Thyroid gland (tissue), 4 donors: ENCODE results near the gene ANKRD2. TPM values are rescaled to one million over a fixed set of nuclear protein-coding genes. Genes with fewer than 3 reads are reported as not detected.

Experiments
- DNase-seq, 2 donors: peaks; one replicate each; pipeline ENCODE4 v3.0.0-alpha.2; 2019
- H3K27ac ChIP-seq, 3 donors: fragments of 200-600 bp; sonication (generic); 1 replicate in 2 of 3; 2 replicates in 1 of 3; pipeline ENCODE4 v1.5.1; 2016 to 2019; ENCODE audit warnings: mild to moderate bottlenecking in 1 of 3, moderate library complexity in 1 of 3
- H3K27me3 ChIP-seq: fragments of 200-600 bp; sonication (generic); one replicate; pipeline ENCODE4 v1.5.1; 2019
- H3K36me3 ChIP-seq, 2 donors: fragments of 200-600 bp; sonication (generic); one replicate each; pipeline ENCODE4 v1.5.1; 2016 to 2019
- H3K4me1 ChIP-seq, 2 donors: fragments of 200-600 bp; sonication (generic); one replicate each; pipeline ENCODE4 v1.5.1; 2017 to 2019
- H3K4me3 ChIP-seq, 3 donors: fragments of 200-600 bp; sonication (generic); replicated peaks in 1 of 3; 1 replicate in 2 of 3; 2 replicates in 1 of 3; pipeline ENCODE4 v1.5.1; 2016; ENCODE audit warnings: mild to moderate bottlenecking in 1 of 3
- H3K9me3 ChIP-seq: fragments of 200-600 bp; sonication (generic); one replicate; pipeline ENCODE4 v1.5.1; 2017
- CTCF ChIP-seq, 6 experiments: fragments of 200-600 bp in 3 of 6; fragments of 450-650 bp in 3 of 6; sonication (generic) in 3 of 6; IDR thresholded peaks; one replicate each; pipeline ENCODE4 v1.5.1; 2016 to 2019; ENCODE audit warnings: antibody characterized with exemption in 6 of 6, mild to moderate bottlenecking in 2 of 6, inconsistent platforms in 1 of 6, moderate library complexity in 1 of 6
- POLR2A ChIP-seq, 2 donors: fragments of 450-650 bp; IDR thresholded peaks; one replicate each; pipeline ENCODE4 v1.6.1; 2017; ENCODE audit warnings: antibody characterized with exemption in 2 of 2, mild to moderate bottlenecking in 2 of 2, moderate library complexity in 1 of 2
- WGBS, 2 donors: methylation state at CpG; one replicate each; pipeline ENCODE4 v1.1.5; 2017; 5-methylcytosine and 5-hydroxymethylcytosine counted together
- intact Hi-C: fragments of 100-400 bp; cut with DNase I; formaldehyde crosslinking; loops from one replicate; pipeline ENCODE4 v1.15.1; 2023
- total RNA-seq, 4 donors: library from RNA; depleted of rRNA; stranded (reverse); fragments of >200 nt; gene quantifications; one replicate each; pipeline ENCODE4 v1.2.3, GENCODE V29; 2016

Gene ANKRD2
- total RNA-seq, 4 donors from 2014 or later: not detected

GRCh38 chr10:97587183-97587582 is 14.6 kb downstream of the ANKRD2 start:
- 97 to 100% methylated on average over 2 of the region's 2 CpGs for WGBS, 2 donors
- Histone ChIP-seq H3K36me3 (no peaks in the 10 kb centered on the region), H3K9me3 (no peaks in the 10 kb centered on the region), H3K4me3 (no peak overlapping the region), H3K27me3 (no peaks in the 10 kb centered on the region), H3K4me1 (peaks cover 5 to 6% of the 10 kb centered on the region in 2 donors), H3K27ac (no peak overlapping the region)
- no peak for TF ChIP-seq CTCF (IDR thresholded peaks at IDR 0.05)
- intact Hi-C loops: no loop called here
- no peak for DNase-seq

- TF ChIP-seq POLR2A (IDR thresholded peaks at IDR 0.05) (no peak), CTCF (IDR thresholded peaks at IDR 0.05) (no peak)
- DNase-seq: no peak
- no peaks in the 10 kb centered on the region for H3K9me3 ChIP-seq
- peaks cover under 1 to 3% of the 10 kb centered on the region in 2 donors for H3K4me1 ChIP-seq
- intact Hi-C loops: no loop called here
- no peak within 1 kb of the TSS for H3K4me3 ChIP-seq
- 43 to 75% methylated on average over 1 to 3 of the region's 3 CpGs for WGBS, 2 donors
- H3K27me3 ChIP-seq: no peaks in the 10 kb centered on the region
- no peak within 1 kb of the TSS for H3K27ac ChIP-seq
- H3K36me3 ChIP-seq: no peaks in the 10 kb centered on the region
These were observed 16.9 kb downstream of the ANKRD2 start, which contains the start of gene C10orf62 for GRCh38 chr10:97589479-97589878. Gene C10orf62, plus strand, starts transcription at chr10:97589721. Its CDS starts 177 bp downstream, at chr10:97589898.

- H3K4me1 ChIP-seq: no peaks in the 10 kb centered on the region
- DNase-seq: no peak
- WGBS, 2 donors: 74 to 81% methylated on average over 8 to 15 of the region's 15 CpGs
- H3K27me3 ChIP-seq: no peaks in the 10 kb centered on the region
- H3K4me3 ChIP-seq: no peak overlapping the region
- intact Hi-C loops: no loop called here
- no peak for TF ChIP-seq POLR2A (IDR thresholded peaks at IDR 0.05)
- no peaks in the 10 kb centered on the region for H3K36me3 ChIP-seq
- H3K9me3 ChIP-seq: no peaks in the 10 kb centered on the region
- H3K27ac ChIP-seq: no peak overlapping the region
These were observed 17.6 kb downstream of the ANKRD2 start for GRCh38 chr10:97590082-97590747.

GRCh38 chr10:97590748-97591495 is 18.3 kb downstream of the ANKRD2 start:
- peaks cover 0 to 6% of the 10 kb centered on the region in 2 donors for H3K4me1 ChIP-seq
- H3K4me3 ChIP-seq: no peak overlapping the region
- no peak for DNase-seq
- H3K27ac ChIP-seq: no peak overlapping the region
- no peak for TF ChIP-seq POLR2A (IDR thresholded peaks at IDR 0.05)
- no peak for TF ChIP-seq CTCF (IDR thresholded peaks at IDR 0.05)
- no peaks in the 10 kb centered on the region for H3K27me3 ChIP-seq
- intact Hi-C loops: no loop called here
- no peaks in the 10 kb centered on the region for H3K9me3 ChIP-seq
- no peaks in the 10 kb centered on the region for H3K36me3 ChIP-seq
- 61 to 68% methylated on average over 5 of the region's 5 CpGs for WGBS, 2 donors

- Histone ChIP-seq H3K27me3 (no peaks in the 10 kb centered on the region), H3K36me3 (no peaks in the 10 kb centered on the region), H3K4me1 (peaks cover 0 to 15% of the 10 kb centered on the region in 2 donors), H3K27ac (no peak overlapping the region), H3K4me3 (no peak overlapping the region), H3K9me3 (no peaks in the 10 kb centered on the region)
- intact Hi-C loops: no loop called here
- 84 to 91% methylated on average over 4 of the region's 4 CpGs for WGBS, 2 donors
- TF ChIP-seq POLR2A (IDR thresholded peaks at IDR 0.05) (no peak), CTCF (IDR thresholded peaks at IDR 0.05) (no peak)
- DNase-seq: no peak
These were observed 20.8 kb downstream of the ANKRD2 start for GRCh38 chr10:97593421-97593820.
